NCI-H1105 treated with DMSO at 0.1 percent for 48 hours (cell line): ENCODE measurements around the gene BID.

Experiments
- DNase-seq: peaks from one replicate; lab custom pipeline; 2025; lab: John Stamatoyannopoulos, UW

Gene BID

DNA sequence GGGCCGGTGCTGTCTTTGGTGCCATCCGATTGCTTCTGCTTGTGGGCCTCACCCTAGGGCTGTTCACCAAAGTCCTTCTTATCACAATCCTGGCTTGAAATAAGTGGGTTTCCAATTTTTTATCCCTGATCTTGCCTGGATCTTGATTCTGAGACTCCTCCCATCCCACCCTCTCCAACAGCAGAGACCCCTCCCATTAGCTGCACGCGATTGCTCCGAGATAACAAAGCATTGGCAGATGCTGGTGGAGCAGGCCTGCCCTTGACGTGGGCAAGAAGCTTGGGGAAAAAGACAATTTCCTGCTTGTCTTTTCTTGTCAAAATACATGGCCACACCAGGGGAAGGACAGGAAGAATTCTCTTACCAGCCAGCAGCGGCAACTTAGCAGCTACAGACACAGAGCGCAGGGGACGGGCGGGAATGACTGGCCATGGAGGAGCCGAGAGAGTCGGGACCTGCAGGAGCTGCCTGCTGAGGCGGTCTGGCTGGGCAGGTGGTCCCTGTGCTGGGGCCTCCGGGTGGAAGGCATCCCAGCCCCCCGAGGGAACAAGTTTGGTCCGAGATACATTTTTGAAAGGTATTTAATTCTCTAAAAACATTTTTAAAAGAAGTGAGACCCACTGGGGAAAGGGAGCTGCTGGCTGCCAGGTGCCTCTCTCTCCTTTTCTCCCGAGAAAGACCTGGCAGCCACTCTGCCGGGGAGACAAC is 9.7 kb upstream of the BID start:
- no peak for DNase-seq

DNA sequence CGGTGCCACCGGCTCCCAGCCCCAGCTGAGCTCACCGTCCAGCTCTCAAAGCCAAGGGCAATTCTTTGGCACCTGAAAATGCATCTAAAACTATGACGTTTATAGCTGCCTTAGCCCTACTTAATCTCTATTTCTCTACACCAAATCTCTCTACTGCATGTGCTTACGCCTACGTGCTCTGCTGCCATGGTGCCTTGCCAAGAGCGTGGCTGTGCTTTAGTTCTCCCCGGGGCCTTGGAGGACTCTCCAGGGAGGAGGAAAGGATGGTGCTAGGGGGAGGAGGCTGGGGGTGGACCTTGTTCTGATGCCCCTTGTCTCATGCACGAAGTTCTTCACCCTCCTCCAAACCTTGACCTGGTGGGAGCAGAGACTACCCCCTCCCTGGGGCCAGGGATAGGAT is 9.0 kb upstream of the BID start:
- DNase-seq, result no peak

DNA sequence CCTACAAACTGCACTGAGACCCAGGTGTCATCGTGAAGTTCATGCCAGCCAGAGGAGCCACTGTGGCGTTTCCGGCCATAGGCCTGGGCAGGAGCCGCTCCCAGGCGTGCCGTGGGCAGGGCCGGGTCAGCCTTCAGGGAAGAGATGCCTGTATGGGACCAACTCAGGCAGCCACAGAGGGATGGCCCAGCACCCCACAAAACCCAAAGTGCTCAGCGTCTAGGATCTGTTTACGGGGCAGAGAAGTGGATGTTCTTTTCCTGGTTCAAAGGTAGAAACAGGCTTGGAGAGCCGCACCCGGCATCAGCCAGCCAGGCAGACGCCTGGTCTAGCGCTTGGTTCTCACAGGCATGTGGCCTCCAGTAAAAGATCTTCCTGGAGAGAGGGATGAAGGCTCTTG is 8.4 kb upstream of the BID start:
- no peak for DNase-seq

DNA sequence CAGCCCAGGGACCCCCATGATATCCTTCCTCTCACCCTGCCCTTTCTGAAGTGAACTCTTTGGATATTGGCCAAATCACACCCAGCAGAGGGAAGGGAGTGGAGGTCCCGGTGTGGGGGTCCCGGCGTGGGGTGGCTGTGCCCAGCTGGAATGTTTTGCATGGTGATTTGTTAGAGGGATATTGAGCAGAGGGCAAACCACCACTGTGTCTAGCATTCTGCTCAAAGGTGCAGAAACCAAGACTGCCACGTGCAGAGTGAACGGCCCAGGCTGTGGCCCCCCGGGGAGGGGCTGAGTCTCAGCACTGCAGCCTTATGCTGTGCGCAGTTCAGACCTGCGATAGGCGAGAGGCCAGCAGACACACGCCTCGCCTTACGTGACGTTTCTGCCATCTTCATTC is 7.9 kb upstream of the BID start:
- no peak for DNase-seq

DNA sequence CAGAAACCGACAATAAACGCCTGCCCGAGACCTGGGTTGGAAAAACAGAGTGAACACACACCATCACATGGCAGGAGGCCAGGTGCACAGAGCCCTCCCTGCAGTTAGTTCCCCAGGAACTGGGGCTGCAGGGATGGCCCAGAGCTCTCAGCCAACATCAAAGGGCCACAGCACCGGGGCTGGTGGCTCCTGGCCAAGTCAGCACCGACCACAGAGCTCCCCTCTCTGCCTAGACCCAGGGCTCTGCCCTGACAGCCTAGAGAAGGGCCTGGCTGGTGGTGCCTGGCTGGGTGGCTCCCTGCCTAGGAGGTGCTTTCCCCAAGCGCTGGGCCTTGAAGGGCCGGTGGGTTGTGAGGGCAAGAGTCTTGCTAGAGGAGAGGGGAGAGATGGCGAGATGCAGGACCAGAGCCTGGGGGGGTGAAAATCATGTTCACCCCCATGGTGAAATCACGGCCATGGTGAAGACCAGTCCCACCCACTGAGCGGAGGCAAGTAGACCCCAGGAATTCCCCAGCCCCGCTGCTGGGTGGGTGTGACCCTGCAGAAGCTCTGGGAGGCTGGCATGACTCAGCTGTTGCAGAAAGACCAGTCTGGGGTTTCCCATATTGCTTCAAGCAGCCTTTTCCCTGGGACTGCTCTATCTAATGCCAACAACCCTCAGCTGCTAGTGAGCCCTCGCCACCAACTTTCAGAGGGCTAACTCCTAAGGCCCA is 7.2 kb upstream of the BID start:
- DNase-seq, result peak; percentile 29

DNA sequence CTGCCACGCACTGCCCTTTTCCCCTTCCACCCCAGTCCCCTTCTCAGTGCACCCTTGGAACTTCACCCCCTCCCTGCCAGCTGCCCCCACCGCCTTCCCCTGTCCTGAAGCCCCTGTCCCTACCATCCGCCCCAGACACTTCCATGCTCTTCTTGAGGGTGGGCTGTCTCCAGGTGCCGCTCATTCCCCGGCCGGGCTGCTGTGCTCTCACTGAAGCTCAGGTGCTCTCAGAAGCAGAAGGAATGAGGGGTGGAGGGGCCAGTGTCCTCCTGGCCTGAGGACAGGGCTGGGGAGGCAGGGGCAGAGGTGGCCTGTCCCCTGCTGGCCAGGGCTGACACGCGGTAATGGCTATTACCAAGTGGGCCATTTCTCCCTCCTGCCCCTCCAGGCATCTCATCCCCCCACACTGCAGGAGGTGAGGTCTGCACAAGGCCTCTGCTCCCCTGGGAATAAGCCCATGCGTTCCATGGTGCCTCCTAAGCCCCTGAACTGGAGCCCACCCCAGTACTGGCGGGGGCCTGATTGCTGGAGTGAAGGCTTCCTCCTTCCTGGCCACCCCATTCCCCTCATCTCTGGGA is 6.6 kb upstream of the BID start:
- no peak for DNase-seq

DNA sequence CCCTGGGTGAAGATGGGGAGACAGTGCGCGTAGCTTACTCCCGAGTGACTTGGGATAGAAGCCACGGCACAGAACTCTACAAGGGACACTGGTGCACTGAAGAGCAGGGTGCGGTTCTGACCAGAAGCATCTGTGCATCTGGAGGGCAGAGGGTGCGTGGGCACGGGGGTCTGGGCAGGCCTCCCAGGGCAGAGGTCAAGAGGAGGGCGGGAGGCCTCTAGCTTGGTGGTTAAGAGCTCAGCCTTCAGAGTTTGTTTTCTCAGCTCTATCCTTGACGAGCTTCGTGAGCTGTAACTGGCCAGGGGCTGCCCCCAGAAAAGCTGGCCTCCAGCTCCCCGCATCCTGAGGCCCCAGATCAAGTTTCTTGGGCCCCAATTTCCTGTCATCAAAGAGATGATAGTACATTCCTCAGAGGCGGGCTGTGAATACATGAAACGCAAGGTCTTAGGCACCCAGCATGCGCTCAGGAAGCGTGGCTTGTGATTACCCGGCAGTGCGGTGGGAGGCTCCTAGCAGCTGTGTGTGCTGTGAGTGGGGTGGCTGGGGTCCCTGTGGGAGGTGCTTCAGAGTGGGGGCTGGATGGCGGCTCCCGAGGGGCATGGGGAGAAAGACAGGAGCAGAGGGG is 6.0 kb upstream of the BID start:
- DNase-seq, result no peak

DNA sequence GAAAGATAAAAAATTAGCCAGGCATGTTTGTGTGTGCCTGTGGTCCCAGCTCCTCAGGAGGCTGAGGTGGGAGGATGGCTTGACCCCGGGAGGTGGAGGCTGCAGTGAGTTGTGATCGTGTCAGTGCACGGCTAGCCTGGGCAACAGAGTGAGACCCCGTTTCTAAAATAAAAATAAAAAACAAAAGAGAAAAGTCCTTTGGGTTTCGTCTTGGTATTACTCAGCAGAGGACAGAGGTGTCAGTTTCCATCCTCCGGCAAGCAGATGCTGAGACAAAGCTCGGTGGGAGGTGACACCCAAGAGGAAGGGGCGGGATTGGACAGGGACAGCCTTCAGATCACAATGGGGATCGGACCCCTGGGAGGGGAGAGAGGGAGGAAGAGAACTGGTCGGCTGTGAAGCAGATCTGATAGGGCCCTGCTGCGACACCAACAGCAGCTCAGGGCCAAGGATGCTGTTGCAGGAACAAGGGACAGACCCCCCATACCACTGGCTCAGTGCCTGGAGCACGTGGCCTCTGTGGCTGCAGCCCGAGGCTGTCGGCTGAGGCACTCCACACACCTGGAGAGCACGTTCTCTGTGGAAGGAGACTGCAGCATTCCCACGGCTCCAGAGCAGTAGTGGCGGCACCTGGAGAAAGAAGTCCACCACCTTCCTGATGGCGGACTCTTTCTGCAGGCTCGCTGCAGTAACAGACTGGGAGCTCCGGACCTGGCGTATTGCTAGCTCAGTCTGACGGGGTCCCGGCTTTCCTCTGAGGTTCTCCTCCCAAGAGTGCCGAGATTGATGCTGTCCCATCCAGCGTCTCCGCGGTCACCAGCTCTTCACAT is 5.2 kb upstream of the BID start:
- no peak for DNase-seq

DNA sequence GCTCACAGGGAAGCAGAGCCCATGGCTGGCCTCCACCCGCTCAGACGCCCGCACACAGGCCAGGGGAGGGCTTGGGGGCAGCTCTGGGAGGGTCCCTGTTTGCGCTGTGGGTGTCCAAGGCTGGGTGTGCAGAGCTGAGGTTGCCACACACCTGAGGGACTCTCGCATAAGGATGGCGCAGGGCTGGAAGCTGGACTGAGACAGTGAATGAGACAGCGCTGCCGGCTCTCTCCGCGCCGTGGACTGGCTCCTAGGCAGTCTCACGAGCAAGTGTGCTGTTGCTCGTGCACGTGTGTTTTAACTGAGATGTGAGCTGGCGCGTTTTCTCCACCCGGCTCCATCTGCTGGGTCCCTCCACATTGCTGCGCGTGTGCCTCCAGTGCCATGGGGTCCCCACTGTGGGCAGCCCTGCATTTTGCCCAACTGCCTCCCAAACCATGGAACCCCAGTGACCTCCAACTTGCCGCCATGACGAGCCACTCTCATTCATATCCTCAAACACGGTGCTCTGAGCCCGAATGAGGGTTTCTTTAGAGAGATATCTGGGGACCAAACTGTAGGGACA is 4.2 kb upstream of the BID start:
- no peak for DNase-seq

DNA sequence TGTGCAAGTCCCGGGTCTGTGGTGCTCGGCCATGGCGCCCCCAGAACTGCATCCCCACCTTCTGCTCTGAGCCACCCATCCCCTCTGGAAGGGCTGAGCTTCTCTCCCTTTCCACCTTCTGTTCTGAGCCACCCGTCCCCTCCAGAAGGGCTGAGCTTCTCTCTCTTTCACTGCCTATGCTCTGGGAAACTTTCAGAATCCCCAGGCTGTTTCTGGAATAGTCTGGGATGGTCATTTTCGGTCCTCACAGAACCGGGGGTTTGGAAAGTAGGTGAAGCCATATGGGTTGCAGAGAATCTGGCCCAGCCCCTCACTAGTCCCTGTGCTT is 3.4 kb upstream of the BID start:
- no peak for DNase-seq

DNA sequence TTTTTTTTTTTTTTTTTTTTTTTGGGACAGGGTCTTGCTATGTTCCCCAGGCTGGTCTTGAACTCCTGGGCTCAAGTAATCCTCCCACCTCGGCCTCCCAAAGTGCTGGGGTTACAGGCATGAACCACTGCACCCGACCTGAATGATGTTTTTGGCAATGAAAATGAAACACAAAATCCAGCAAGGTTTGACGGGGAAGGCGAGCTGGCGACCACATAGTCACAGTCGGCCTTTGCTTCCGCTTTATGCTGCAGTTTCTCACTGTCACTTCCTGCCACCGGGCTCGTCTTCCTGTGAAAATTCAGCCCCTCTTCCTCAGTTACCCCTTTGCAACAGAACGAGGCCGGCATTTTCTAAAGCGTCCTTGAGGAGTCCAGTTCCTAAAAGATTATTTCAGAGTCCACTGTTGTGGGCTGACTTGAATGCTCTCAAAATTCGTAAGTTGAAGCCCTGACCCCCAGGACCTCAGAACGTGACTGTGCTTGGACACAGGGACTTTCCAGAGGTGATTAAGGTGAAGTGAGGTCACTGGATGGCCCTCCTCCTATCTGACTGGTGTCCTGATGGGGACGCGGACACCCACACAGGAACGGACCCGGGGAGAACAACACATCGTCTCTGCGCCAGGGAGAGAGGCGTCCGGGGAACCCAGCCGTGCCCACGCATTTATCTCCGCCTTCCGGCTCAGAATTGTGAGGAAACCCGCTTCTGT is 2.9 kb upstream of the BID start:
- DNase-seq, result no peak

DNA sequence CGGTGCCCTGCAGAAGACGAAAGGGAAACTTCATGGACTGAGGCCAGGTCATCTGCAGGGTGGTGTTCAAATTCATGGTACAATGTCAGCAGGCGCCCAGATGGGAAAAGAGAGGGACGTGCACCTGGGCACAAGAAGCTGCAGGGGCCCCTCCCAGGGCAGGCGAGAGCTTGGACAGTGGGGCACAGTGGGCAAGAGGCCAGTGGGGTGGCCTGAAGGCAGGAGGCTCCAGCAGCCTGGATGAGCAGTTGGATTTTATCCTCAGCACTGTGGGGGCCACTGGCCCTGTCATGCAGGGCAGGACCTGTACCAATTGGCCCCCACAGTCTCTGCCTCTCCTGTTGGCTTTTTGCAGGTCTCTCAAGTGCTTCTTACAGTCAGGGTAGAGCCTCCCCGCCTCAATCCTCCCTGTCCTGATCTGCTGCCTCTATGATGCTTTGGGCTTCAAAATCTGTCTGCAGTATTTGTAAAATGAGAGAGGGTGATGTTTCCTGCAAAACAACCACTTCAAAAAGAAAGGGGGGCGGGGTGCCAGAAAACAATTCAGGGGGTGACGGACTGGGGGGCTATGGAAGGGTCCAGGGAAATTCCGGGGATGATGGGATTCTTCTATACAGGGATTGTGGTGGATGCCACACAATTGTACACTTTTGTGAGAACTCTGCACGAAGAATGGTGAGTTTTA is 1.7 kb upstream of the BID start:
- no peak for DNase-seq

DNA sequence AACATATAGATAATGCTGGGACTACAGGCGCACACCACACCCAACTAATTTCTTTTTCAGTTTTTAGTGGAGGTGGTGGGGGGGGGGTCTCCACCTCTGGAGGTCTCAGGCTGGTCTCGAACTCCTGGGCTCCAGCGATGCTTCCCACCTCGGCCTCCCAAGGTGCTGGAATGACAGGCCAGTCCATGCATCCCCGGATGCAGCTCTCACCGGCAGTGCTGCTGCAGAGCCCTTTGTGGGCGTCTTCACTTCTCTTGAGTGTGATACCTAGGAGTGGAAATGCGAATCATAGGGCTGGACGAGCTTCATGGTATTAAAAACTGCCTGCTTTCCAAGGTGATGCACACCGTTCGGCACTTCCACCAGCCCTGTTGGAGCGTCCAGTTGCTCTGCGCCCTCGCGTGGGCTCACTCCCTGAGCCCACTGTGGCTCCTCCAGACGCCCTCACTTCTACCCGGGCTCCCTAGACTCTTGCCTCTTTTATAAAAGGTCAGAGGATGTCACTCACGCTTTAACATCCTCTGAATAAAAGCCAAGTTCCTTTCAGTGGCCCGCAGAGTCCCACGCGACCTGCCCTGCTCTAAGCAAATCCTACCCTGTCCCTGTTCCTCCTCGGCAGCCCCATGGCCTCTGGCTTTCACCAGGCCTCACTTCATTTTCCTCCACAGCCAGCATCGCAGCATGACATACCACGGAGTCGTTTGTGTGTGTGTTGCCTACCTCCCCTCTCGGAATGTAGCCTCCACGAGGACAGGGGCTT is 837 bp upstream of the BID start:
- no peak for DNase-seq

DNA sequence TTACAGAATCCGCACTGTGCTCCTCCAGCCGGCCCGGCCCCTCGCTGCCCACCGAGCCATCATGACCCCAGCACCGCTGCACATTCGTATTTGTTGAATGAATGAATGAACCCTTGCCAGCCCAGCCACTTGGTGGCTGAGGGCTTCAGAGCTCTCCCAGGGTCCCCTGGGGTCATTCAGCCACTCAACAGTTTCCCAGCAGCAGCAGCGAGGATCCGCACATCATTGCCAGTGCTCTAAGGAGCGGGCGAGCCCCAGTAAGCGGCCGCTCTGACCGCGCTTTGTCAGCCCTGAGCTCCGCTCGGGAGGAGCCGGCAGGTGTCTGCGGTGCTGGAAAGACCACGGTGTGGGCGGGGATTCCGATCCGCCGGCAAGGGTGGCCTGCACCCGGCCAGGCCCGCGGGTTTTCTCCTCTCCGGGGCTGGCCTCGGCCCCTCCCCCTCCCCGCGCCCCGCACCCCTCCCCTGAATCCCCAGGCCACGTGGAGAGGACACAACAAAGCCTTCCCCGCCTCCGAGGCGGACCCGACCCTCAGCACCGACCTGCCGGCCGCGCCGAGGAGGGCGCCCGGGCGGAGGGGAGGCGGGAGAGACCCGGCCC is 563 bp downstream of the BID start:
- DNase-seq, result peak; percentile 67

DNA sequence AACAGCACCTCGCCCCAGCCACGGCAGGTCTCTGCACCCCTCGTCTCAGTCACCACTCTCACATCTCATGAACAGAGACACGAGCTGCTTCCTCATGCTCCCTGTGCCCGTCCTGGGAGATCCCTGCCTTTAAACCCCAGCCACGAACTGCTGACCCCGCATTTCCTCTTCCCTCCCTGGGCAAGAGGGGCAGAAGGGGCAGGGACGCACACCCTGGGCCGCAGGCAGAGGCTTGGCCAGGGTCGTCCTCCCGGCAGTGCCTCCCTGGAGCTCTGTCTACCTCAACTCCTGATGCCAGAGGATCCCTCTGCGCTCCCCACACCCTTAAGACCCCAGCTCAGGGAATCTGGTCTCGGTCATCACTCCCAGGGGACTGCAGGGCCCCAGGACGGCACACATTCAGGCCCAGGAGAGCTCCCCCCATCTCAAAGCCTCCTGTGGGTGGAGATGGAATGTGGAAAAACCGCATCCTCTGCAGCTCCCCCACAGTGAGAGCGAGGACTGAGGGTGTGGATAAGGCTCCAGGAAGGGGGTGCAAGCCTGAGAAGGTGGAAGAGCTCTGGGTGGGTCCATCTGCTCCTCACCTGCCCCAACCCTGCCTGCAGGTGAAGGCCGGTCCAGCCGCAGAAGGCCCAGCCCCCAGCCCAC is 1.2 kb downstream of the BID start:
- no peak for DNase-seq

DNA sequence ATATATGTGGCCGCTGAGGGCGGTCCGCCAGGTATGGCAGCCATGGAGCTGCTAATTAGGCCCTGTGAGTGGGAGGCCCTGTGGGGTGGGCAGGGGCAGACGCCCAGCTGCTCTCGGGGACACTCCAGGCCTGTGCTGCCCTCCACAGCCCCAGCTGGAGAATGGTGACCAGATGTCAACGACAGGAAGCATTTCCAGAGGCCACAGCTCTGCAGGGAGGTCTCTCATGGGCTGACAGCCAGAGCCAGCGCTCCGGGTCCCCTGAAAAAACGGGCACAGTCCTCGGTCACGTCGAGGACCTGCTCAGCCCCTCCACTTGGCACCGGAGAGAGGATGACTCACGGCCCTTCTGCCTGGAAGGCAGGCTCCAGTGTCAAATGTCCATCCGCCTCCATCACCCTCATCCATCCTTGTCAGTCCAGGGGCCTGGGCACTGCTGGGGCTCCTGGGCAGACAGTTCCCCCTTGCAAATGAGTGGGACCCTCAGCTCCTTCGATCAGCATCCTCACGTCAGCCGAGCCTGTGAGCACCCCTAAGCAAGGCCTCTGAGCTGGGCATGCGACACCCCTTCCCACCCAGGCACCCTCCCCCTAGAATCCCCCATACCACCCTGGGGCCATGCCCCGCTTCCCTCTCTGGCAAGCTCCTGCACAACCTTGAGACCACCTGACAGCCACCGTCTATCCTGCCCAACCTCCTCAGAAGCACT is 1.9 kb downstream of the BID start:
- no peak for DNase-seq

DNA sequence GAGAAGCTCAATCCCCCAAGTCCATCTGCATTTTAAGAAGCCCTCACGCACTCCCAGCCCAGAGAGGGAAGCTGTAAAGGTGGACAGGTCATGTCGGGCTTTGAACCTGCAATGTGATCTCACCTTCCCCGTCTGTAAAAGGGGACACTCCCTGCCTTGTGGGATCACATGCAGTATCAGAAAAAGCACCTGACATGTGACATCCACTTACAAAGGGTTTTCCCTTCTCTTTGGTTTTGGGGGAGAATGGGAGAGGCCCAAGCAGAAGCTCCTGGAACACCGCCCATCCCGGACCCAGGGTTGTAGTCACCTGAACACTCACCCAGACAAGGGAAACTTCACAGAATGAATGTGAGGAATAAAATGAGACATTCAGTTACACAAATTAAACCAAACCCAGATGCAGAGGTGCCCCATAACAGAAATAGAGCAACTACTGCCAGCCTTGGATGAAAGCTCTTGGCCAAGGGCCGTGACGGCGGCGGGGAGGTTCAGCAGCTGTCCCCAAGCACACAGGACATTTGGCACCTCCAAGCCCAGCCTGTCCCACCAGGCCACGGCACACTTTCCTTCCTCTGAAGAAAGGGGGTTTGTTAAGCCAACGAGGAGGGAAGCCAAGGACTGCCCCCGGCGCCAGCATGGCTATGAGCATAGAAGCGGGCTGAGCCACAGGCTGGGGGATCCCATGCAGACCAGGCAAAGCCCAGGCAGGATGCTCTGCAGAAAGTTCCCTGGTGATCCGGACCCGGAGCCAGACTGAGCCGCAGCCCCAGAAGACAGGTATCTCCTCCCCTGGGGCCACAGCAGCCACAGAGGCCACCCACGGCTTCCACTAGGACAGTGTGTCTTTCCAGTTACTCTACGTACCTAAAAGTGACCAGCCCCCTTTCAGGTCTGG is 3.8 kb downstream of the BID start:
- DNase-seq, result no peak
